GM12891 (cell line): Measurements from ENCODE around the gene PRSS22.

ENCODE experiments used
- DNase-seq: peaks from one replicate; pipeline ENCODE4 v3.0.0; 2011; ENCODE audit warnings: low spot score; ENCODE audit not compliant: insufficient read length
- FAIRE-seq: peaks from 2 replicates; lab custom pipeline; 2011; peaks lifted over from hg19 to GRCh38; lab: Jason Lieb, UNC
- PAX5 ChIP-seq: IDR thresholded peaks from 2 replicates; pipeline ENCODE4 v1.6.1; 2011; ENCODE audit warnings: low read length, moderate library complexity, mild to moderate bottlenecking; ENCODE audit not compliant: insufficient read depth, severe bottlenecking
- POLR2A ChIP-seq: IDR thresholded peaks from 2 replicates; pipeline ENCODE4 v1.6.1; 2011; ENCODE audit warnings: low read depth, low read length, control low read depth
- POLR2AphosphoS5 ChIP-seq: IDR thresholded peaks from 2 replicates; pipeline ENCODE4 v1.6.1; 2011; ENCODE audit warnings: low read depth, low read length, control low read depth
- POU2F2 ChIP-seq: IDR thresholded peaks from 2 replicates; pipeline ENCODE4 v1.6.1; 2011; ENCODE audit warnings: low read depth, mild to moderate bottlenecking, control low read depth, low read length, moderate library complexity
- SPI1 ChIP-seq: IDR thresholded peaks from 2 replicates; pipeline ENCODE4 v1.6.1; 2011; ENCODE audit warnings: low read depth, low read length, control low read depth
- TAF1 ChIP-seq: IDR thresholded peaks from 2 replicates; pipeline ENCODE4 v1.6.1; 2011; ENCODE audit warnings: low read depth, low read length, control low read depth

PRSS22 gene

GRCh38 chr16:2831203-2831602 is 26.8 kb downstream of the PRSS22 start:
- DNase-seq: no peak
- no peak for FAIRE-seq
- TF ChIP-seq PAX5: no peak
- no peak for TF ChIP-seq POLR2AphosphoS5
- no peak for TF ChIP-seq POU2F2
- no peak for TF ChIP-seq SPI1
- no peak for TF ChIP-seq POLR2A
- no peak for TF ChIP-seq TAF1

- FAIRE-seq (no peak), DNase-seq (no peak)
- TF ChIP-seq SPI1: no peak
- no peak for TF ChIP-seq PAX5
- TF ChIP-seq POLR2A: no peak
- TF ChIP-seq TAF1: no peak
- no peak for TF ChIP-seq POU2F2
- no peak for TF ChIP-seq POLR2AphosphoS5
These were observed 27.6 kb downstream of the PRSS22 start for GRCh38 chr16:2830355-2830695.

GRCh38 chr16:2829501-2830354 is 28.2 kb downstream of the PRSS22 start, which contains the start of gene ZG16B:
Gene ZG16B (plus strand): TSS chr16:2830303. CDS start chr16:2830442, 139 bp downstream.
- FAIRE-seq: no peak
- TF ChIP-seq POLR2A (no peak), PAX5 (no peak), POLR2AphosphoS5 (no peak), POU2F2 (no peak), TAF1 (no peak), SPI1 (no peak)
- DNase-seq: no peak

- no peak for DNase-seq
- FAIRE-seq: no peak
- no peak for TF ChIP-seq POLR2AphosphoS5
- no peak for TF ChIP-seq SPI1
- TF ChIP-seq POU2F2: no peak
- no peak for TF ChIP-seq POLR2A
- no peak for TF ChIP-seq TAF1
- TF ChIP-seq PAX5: no peak
These were observed 29.0 kb downstream of the PRSS22 start for GRCh38 chr16:2828876-2829430.

GRCh38 chr16:2828521-2828840 is 29.5 kb downstream of the PRSS22 start:
- DNase-seq (no peak), FAIRE-seq (no peak)
- TF ChIP-seq POLR2AphosphoS5 (no peak), TAF1 (no peak), POLR2A (no peak), POU2F2 (no peak), PAX5 (no peak), SPI1 (no peak)

DNA sequence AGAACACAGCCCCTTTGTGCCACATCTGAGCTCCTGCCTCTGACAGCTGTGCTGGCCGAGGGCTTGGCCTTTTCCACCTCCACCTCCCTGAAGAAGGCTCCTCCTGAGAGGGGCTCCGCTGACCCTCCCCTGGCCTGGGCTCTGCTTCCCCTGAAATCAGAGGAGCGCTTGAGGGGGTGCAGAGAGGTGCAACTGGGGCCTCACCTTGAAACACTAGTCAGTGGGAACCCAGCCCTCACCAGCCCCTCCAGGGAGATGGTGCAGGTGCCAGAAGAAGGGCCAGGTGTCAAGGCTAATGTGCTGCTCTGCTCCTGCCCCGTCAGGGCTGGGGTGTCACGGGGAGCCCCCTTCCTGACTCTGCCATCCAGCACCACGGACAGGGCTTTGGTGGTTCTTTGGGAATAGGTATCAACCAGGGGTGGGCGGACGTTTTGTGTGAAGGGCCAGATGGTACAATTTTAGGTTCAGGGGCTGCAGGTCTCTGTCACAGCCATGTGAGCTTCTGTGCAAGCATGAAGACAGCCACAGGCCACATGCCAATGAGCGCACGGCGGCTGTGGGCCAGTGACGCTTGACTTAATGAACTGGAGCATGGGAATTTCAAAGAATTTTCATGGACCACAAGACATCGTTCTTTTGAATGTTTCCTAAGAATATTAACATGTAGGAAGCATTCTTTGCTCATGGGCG is 30.0 kb downstream of the PRSS22 start:
- FAIRE-seq: no peak
- TF ChIP-seq SPI1: no peak
- TF ChIP-seq PAX5: no peak
- TF ChIP-seq POLR2AphosphoS5: no peak
- TF ChIP-seq TAF1: no peak
- no peak for TF ChIP-seq POLR2A
- no peak for TF ChIP-seq POU2F2
- no peak for DNase-seq

- no peak for FAIRE-seq
- no peak for DNase-seq
- TF ChIP-seq SPI1: no peak
- TF ChIP-seq POLR2AphosphoS5: no peak
- no peak for TF ChIP-seq PAX5
These were observed 30.6 kb downstream of the PRSS22 start for GRCh38 chr16:2827374-2827791.

GRCh38 chr16:2826591-2827373 is 31.2 kb downstream of the PRSS22 start:
- DNase-seq (no peak), FAIRE-seq (no peak)
- TF ChIP-seq POLR2A: no peak
- TF ChIP-seq PAX5: no peak
- TF ChIP-seq POLR2AphosphoS5: no peak
- TF ChIP-seq TAF1: no peak
- no peak for TF ChIP-seq SPI1
- TF ChIP-seq POU2F2: no peak

DNA sequence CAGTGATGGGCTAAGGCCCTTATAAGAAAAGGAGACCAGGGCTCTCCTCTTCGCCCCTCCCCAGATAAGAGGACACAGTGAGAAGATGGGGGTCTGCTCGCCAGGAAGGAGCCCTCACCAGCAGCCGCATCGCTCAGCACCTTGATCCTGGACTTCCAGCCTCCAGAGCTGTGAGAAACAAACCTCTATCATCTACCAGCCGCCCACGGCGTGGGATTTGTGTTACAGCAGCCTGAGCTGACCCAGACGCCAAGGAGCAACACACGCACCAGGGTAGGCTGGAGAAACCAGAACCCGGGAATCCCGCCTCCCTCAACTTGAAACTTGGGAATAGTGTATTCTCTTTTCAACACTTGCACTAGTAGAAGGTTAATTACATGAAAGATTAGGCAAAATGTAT is 32.1 kb downstream of the PRSS22 start:
- TF ChIP-seq POU2F2: no peak
- TF ChIP-seq POLR2A: no peak
- TF ChIP-seq SPI1: no peak
- TF ChIP-seq PAX5: no peak
- no peak for TF ChIP-seq POLR2AphosphoS5
- no peak for TF ChIP-seq TAF1
- DNase-seq (no peak), FAIRE-seq (no peak)
